HCT116 (cell line): ENCODE data around the gene MCL1. TPM values are rescaled to one million over a fixed set of nuclear protein-coding genes. Genes with fewer than 3 reads are reported as not detected.

Experiments used
- ATAC-seq: fragments of 200-7000 bp; cut with Tn5 transposase; 2 replicates; pipeline ENCODE4 v1.9.1; 2020; ENCODE audit warnings: mild to moderate bottlenecking, moderate library complexity
- BruUV-seq: library from RNA; stranded (reverse); fragments of 400-500 nt; replicated peaks from 2 replicates; lab custom pipeline; 2021; lab: Mats Ljungman, UMichigan
- CTCF ChIA-PET: fragments of 300-600 bp; sonication (Branson Sonifier 250); formaldehyde crosslinking; loops from one replicate; lab custom pipeline; 2021; ENCODE audit warnings: antibody characterized with exemption; lab: Charles Lee
- POLR2A ChIA-PET: fragments of 300-600, 350-600 bp; sonication (Branson Sonifier 250); formaldehyde crosslinking; loops from one replicate; lab custom pipeline; 2021; ENCODE audit warnings: antibody characterized with exemption; lab: Charles Lee
- RAD21 ChIA-PET, 2 experiments: fragments of 300-600 bp; sonication (Branson Sonifier 250); formaldehyde crosslinking; loops; one replicate each; lab custom pipeline; 2023; ENCODE audit warnings: low total read pairs in 2 of 2; ENCODE audit not compliant: uncharacterized antibody in 2 of 2, unreplicated experiment in 2 of 2, low non-redundant PET in 1 of 2; lab: Charles Lee
- DNase-seq: peaks from one replicate; pipeline ENCODE4 v3.0.0-alpha.2; 2010; ENCODE audit warnings: low read depth, low spot score
- H2AFZ ChIP-seq: fragments of 200-600 bp; shearing (Covaris generic), sonication (generic); 2 replicates; pipeline ENCODE4 v1.6.1; 2017; ENCODE audit warnings: low read depth, mixed run types, mixed read lengths, antibody characterized with exemption, low read length; ENCODE audit not compliant: poor library complexity, severe bottlenecking
- H3K27ac ChIP-seq: 2 replicates; pipeline ENCODE4 v1.5.1; 2012; ENCODE audit warnings: low read depth, low read length
- H3K27me3 ChIP-seq: fragments of 200-600 bp; sonication (generic); 2 replicates; pipeline ENCODE4 v1.6.1; 2016; ENCODE audit warnings: mixed run types, low read length, mixed read lengths; ENCODE audit not compliant: insufficient read depth
- H3K36me3 ChIP-seq, 2 experiments: fragments of 200-500 bp in 1 of 2; fragments of 200-600 bp in 1 of 2; sonication (Bioruptor generic) in 1 of 2; sonication (generic) in 1 of 2; 2 replicates each; pipeline versions ENCODE4 v1.5.1 to v1.6.1; 2014 to 2016; ENCODE audit warnings: low read length in 2 of 2, inconsistent platforms in 1 of 2, mixed read lengths in 1 of 2, mixed run types in 1 of 2; ENCODE audit not compliant: insufficient read depth in 2 of 2, control insufficient read depth in 1 of 2
- H3K4me1 ChIP-seq, 2 experiments: fragments of 200-600 bp in 1 of 2; sonication (generic) in 1 of 2; 2 replicates each; pipeline versions ENCODE4 v1.5.1 to v1.6.1; 2012 to 2017; ENCODE audit warnings: low read length in 2 of 2, inconsistent platforms in 1 of 2, mild to moderate bottlenecking in 1 of 2, mixed read lengths in 1 of 2, mixed run types in 1 of 2, moderate library complexity in 1 of 2; ENCODE audit not compliant: insufficient read depth in 2 of 2, control insufficient read depth in 1 of 2
- H3K4me2 ChIP-seq: fragments of 200-600 bp; sonication (generic); 2 replicates; pipeline ENCODE4 v1.6.1; 2017; ENCODE audit warnings: mixed run types, low read length, mixed read lengths
- H3K4me3 ChIP-seq, 2 experiments: fragments of 200-600 bp in 1 of 2; sonication (generic) in 1 of 2; replicated peaks in 1 of 2; 2 replicates each; pipeline ENCODE4 v1.5.1; 2011 to 2016; ENCODE audit warnings: low read length in 2 of 2, control low read depth in 1 of 2, low read depth in 1 of 2, mild to moderate bottlenecking in 1 of 2, mixed read lengths in 1 of 2, mixed run types in 1 of 2
- H3K79me2 ChIP-seq: fragments of 200-600 bp; sonication (generic); 2 replicates; pipeline ENCODE4 v1.6.1; 2017; ENCODE audit warnings: mild to moderate bottlenecking, mixed run types, low read length, moderate library complexity, mixed read lengths; ENCODE audit not compliant: insufficient read depth
- H3K9ac ChIP-seq: fragments of 200-600 bp; sonication (generic); 2 replicates; pipeline ENCODE4 v1.6.1; 2016; ENCODE audit warnings: low read length, mixed read lengths
- H3K9me2 ChIP-seq: fragments of 200-600 bp; sonication (generic), shearing (Covaris generic); 2 replicates; pipeline ENCODE4 v1.6.1; 2017; ENCODE audit warnings: mixed run types, mild to moderate bottlenecking, moderate library complexity; ENCODE audit not compliant: insufficient read depth
- H3K9me3 ChIP-seq, 2 experiments: fragments of 200-500 bp in 1 of 2; fragments of 200-600 bp in 1 of 2; sonication (Bioruptor generic) in 1 of 2; sonication (generic) in 1 of 2; 2 replicates each; pipeline ENCODE4 v1.6.1; 2014 to 2017; ENCODE audit warnings: low read length in 2 of 2, mixed read lengths in 2 of 2, inconsistent platforms in 1 of 2, low read depth in 1 of 2, mild to moderate bottlenecking in 1 of 2, mixed run types in 1 of 2, moderate library complexity in 1 of 2; ENCODE audit not compliant: control insufficient read depth in 1 of 2, insufficient read depth in 1 of 2
- H4K20me1 ChIP-seq: fragments of 200-600 bp; sonication (generic), shearing (Covaris generic); 2 replicates; pipeline ENCODE4 v1.6.1; 2017; ENCODE audit warnings: mixed run types, mild to moderate bottlenecking, moderate library complexity; ENCODE audit not compliant: insufficient read depth
- CEBPB ChIP-seq: IDR thresholded peaks from 2 replicates; pipeline ENCODE4 v1.6.1; 2012; ENCODE audit warnings: low read depth
- CTCF ChIP-seq, 3 experiments: fragments of 200-600 bp in 1 of 3; sonication (generic) in 1 of 3; IDR thresholded peaks in 2 of 3; conservative IDR thresholded peaks in 1 of 3; 2 replicates each; pipeline ENCODE4 v1.5.1; 2012 to 2017; ENCODE audit warnings: low read depth in 2 of 3, low read length in 2 of 3, antibody characterized with exemption in 1 of 3, borderline replicate concordance in 1 of 3, control low read depth in 1 of 3, mild to moderate bottlenecking in 1 of 3, mixed read lengths in 1 of 3, mixed run types in 1 of 3, moderate library complexity in 1 of 3; ENCODE audit not compliant: insufficient read depth in 1 of 3
- EGR1 ChIP-seq: IDR thresholded peaks from 2 replicates; pipeline ENCODE4 v1.6.1; 2012; ENCODE audit warnings: low read depth
- JUND ChIP-seq: IDR thresholded peaks from 2 replicates; pipeline ENCODE4 v1.6.1; 2012
- RAD21 ChIP-seq: IDR thresholded peaks from 2 replicates; pipeline ENCODE4 v1.6.1; 2012; ENCODE audit warnings: low read depth, mild to moderate bottlenecking
- REST ChIP-seq: IDR thresholded peaks from 2 replicates; pipeline ENCODE4 v1.6.1; 2012; ENCODE audit warnings: low read depth
- ZFX ChIP-seq: fragments of 450-650 bp; IDR thresholded peaks from 2 replicates; pipeline ENCODE4 v1.6.1; 2017
- intact Hi-C: fragments of 100-400 bp; cut with micrococcal nuclease; formaldehyde crosslinking; loops from 2 replicates; pipeline ENCODE4 v1.10.0; 2022
- total RNA-seq: library from RNA; stranded (reverse); gene quantifications from one replicate; pipeline ENCODE4 v1.2.1, GENCODE V29; 2021; ENCODE audit not compliant: unreplicated experiment

Gene MCL1
- total RNA-seq, 1 experiment from 2014 or later, result 146 TPM

- Histone ChIP-seq H3K9me2 (no peaks in the 10 kb centered on the region), H3K9ac (peak overlapping the region; percentile 5; the same call in 1 of the 2 replicates), H3K36me3 (no peaks in the 10 kb centered on the region), H2AFZ (no peak overlapping the region), H3K9me3 (no peaks in the 10 kb centered on the region), H3K4me1 (peaks cover 62 to 76% of the 10 kb centered on the region in 2 experiments), H3K4me2 (peak overlapping the region; percentile 99), H3K79me2 (peaks cover 25% of the 10 kb centered on the region), H3K27ac (peak overlapping the region; percentile 95), H4K20me1 (no peaks in the 10 kb centered on the region), H3K27me3 (no peaks in the 10 kb centered on the region), H3K4me3 (no peak overlapping the region)
- no TSS peak for BruUV-seq
- TF ChIP-seq CTCF (IDR thresholded peaks at IDR 0.05 in 2 of 3, conservative IDR thresholded peaks at IDR 0.05 in 1 of 3; ENCODE audit: borderline replicate concordance in 1 of 3, insufficient read depth in 1 of 3, low read depth in 2 of 3, low read length in 2 of 3), result no peak
- TF ChIP-seq REST, result no peak
- TF ChIP-seq CEBPB, result no peak
- TF ChIP-seq RAD21, result no peak
- TF ChIP-seq EGR1, result no peak
- no peak for TF ChIP-seq JUND
- no peak for TF ChIP-seq ZFX
- no peak for ATAC-seq
- no peak for DNase-seq
- intact Hi-C loops, result loop anchor here (5.0 to 10.0 kb wide), 3 partner anchors 130 to 443 kb away; partner anchors contain the start of genes GOLPH3L, MINDY1 and PRUNE1
- RAD21 ChIA-PET, result no interaction called here
- POLR2A ChIA-PET, result interaction anchor here (0.6 to 6.6 kb wide), 5 partner anchors 7 to 79 kb away, joined by 3 to 41 read pairs (median 5); partner anchors contain the start of genes ENSA and MCL1
- CTCF ChIA-PET, result interaction anchor here (1.3 to 1.6 kb wide), 2 partner anchors 248 to 432 kb away, joined by 3 to 5 read pairs; no protein-coding TSS in a partner anchor
Observed at GRCh38 chr1:150564051-150564991, 15.1 kb downstream of the MCL1 start.
